Measurements from ENCODE around the gene UBE2G2.

GRCh38 chr21:44780767-44781459 lies 20.7 kb downstream of the UBE2G2 start:
- TF ChIP-seq CTCF (IDR thresholded peaks at IDR 0.05; ENCODE audit: poor library complexity) (no peak), EZH2 (IDR thresholded peaks at IDR 0.05; ENCODE audit: borderline replicate concordance) (no peak), EZH2phosphoT487 (IDR thresholded peaks at IDR 0.05; ENCODE audit: low read depth, severe bottlenecking, unreplicated experiment) (no peak)
